ENCODE measurements around the gene ASXL3.

ASXL3 gene

DNA sequence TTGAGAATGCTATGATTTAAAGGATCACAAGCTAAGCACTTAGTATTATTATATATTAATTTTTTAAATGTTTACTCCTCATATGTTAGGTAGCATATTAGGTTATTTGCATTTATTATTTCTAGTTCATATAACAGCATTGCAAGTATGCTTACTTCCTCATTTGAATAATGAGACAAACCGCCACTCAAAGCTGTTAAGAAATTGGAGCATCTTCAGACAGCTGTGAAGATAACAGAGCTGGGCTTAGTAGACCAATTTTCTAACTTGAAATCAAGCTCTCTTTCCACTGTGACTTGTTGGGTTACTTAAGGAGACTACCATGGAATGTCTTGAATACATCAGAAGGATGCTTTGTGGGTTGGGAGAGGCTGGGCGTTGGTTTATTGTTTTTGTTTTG is 139.3 kb downstream of the ASXL3 start:
- no peak overlapping the region for H2AFZ ChIP-seq (ENCODE audit: low read depth, low read length, severe bottlenecking)
- H3K36me3 ChIP-seq (ENCODE audit: low read length), result no peaks in the 10 kb centered on the region
- no peak overlapping the region for H3K4me3 ChIP-seq (ENCODE audit: insufficient read depth, low read length, poor library complexity, severe bottlenecking)
- no peak overlapping the region for H3K27ac ChIP-seq (ENCODE audit: low read depth, low read length)
- H3K9ac ChIP-seq (ENCODE audit: low read length), result no peak overlapping the region
- no peaks in the 10 kb centered on the region for H3K9me3 ChIP-seq (ENCODE audit: insufficient read depth, low read length)
- no peaks in the 10 kb centered on the region for H3K79me2 ChIP-seq (ENCODE audit: insufficient read depth, low read length)
- TF ChIP-seq, protein P1, sequence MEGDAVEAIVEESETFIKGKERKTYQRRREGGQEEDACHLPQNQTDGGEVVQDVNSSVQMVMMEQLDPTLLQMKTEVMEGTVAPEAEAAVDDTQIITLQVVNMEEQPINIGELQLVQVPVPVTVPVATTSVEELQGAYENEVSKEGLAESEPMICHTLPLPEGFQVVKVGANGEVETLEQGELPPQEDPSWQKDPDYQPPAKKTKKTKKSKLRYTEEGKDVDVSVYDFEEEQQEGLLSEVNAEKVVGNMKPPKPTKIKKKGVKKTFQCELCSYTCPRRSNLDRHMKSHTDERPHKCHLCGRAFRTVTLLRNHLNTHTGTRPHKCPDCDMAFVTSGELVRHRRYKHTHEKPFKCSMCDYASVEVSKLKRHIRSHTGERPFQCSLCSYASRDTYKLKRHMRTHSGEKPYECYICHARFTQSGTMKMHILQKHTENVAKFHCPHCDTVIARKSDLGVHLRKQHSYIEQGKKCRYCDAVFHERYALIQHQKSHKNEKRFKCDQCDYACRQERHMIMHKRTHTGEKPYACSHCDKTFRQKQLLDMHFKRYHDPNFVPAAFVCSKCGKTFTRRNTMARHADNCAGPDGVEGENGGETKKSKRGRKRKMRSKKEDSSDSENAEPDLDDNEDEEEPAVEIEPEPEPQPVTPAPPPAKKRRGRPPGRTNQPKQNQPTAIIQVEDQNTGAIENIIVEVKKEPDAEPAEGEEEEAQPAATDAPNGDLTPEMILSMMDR (IDR thresholded peaks at IDR 0.05; ENCODE audit: insufficient read depth, low read length, poor library complexity, severe bottlenecking), result no peak
- no peak for TF ChIP-seq EZH2phosphoT487 (conservative IDR thresholded peaks at IDR 0.05; ENCODE audit: low read length)
- no peaks in the 10 kb centered on the region for H3K9me2 ChIP-seq (replicated peaks; ENCODE audit: insufficient read depth, low read length)
- H3F3A ChIP-seq (ENCODE audit: insufficient read depth), result no peaks in the 10 kb centered on the region
- no peaks in the 10 kb centered on the region for H4K20me1 ChIP-seq (ENCODE audit: low read depth, low read length)
- H3K4me2 ChIP-seq (ENCODE audit: low read depth, low read length, poor library complexity, severe bottlenecking), result no peak overlapping the region
- H3K27me3 ChIP-seq (ENCODE audit: low read length), result no peaks in the 10 kb centered on the region

DNA sequence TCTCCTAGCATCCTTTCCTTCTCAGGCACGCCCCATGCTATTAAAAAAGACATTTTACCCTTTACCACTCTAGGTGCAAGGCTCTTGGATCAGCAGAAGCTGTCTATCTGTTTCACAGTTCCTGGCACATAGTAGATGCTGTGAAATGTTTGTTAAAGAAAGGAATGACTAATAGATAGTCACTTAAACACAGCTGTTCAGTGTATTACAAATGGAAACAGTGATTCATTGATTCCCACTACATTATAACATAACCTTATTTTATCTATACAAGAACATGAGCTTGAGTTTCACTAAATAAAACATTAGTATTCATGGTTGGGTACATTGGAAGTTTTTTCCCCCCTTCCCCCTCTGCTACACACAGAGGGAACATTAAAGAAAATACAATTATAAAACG is 142.1 kb downstream of the ASXL3 start:
- Histone ChIP-seq H3K9ac (ENCODE audit: low read length) (no peak overlapping the region), H4K20me1 (ENCODE audit: low read depth, low read length) (no peaks in the 10 kb centered on the region), H3K27me3 (ENCODE audit: low read length) (no peaks in the 10 kb centered on the region), H3K27ac (ENCODE audit: low read depth, low read length) (no peak overlapping the region), H3K9me2 (replicated peaks; ENCODE audit: insufficient read depth, low read length) (no peaks in the 10 kb centered on the region), H3K79me2 (ENCODE audit: insufficient read depth, low read length) (no peaks in the 10 kb centered on the region), H2AFZ (ENCODE audit: low read depth, low read length, severe bottlenecking) (no peak overlapping the region), H3K4me2 (ENCODE audit: low read depth, low read length, poor library complexity, severe bottlenecking) (no peak overlapping the region), H3K36me3 (ENCODE audit: low read length) (no peaks in the 10 kb centered on the region), H3K9me3 (ENCODE audit: insufficient read depth, low read length) (no peaks in the 10 kb centered on the region), H3K4me3 (ENCODE audit: insufficient read depth, low read length, poor library complexity, severe bottlenecking) (no peak overlapping the region), H3F3A (ENCODE audit: insufficient read depth) (no peaks in the 10 kb centered on the region)
- TF ChIP-seq, protein P1 (IDR thresholded peaks at IDR 0.05; ENCODE audit: insufficient read depth, low read length, poor library complexity, severe bottlenecking), result no peak
- no peak for TF ChIP-seq EZH2phosphoT487 (conservative IDR thresholded peaks at IDR 0.05; ENCODE audit: low read length)

DNA sequence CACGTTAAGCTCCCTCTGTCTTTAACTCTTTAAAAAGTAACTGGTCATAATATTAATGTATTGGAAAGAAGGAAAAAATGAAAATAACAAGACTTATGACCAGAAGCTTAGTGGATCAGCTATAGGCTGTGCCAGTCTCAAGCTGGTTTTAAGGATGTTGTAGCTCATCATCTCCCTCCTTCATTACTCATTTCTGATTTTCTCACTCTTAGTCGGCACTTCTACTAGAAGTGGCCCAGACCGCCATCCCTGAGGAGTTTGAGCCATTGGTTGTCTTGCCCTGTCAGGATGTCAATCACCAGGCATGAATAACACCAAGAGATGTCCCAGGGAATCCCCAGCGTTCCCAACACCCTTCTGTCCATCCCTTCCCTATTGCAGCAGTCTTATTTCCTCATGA is 151.5 kb downstream of the ASXL3 start:
- H2AFZ ChIP-seq (ENCODE audit: low read depth, low read length, severe bottlenecking), result no peak overlapping the region
- no peaks in the 10 kb centered on the region; the same call in 1 of the 2 replicates for H3K27me3 ChIP-seq (ENCODE audit: low read length)
- TF ChIP-seq, protein P1 (IDR thresholded peaks at IDR 0.05; ENCODE audit: insufficient read depth, low read length, poor library complexity, severe bottlenecking), result no peak
- no peak for TF ChIP-seq EZH2phosphoT487 (conservative IDR thresholded peaks at IDR 0.05; ENCODE audit: low read length)
- H4K20me1 ChIP-seq (ENCODE audit: low read depth, low read length), result no peaks in the 10 kb centered on the region
- no peak overlapping the region for H3K27ac ChIP-seq (ENCODE audit: low read depth, low read length)
- H3F3A ChIP-seq (ENCODE audit: insufficient read depth), result no peaks in the 10 kb centered on the region
- no peaks in the 10 kb centered on the region for H3K79me2 ChIP-seq (ENCODE audit: insufficient read depth, low read length)
- no peaks in the 10 kb centered on the region for H3K9me2 ChIP-seq (replicated peaks; ENCODE audit: insufficient read depth, low read length)
- no peaks in the 10 kb centered on the region for H3K9me3 ChIP-seq (ENCODE audit: insufficient read depth, low read length)
- H3K36me3 ChIP-seq (ENCODE audit: low read length), result no peaks in the 10 kb centered on the region
- H3K4me3 ChIP-seq (ENCODE audit: insufficient read depth, low read length, poor library complexity, severe bottlenecking), result no peak overlapping the region
- H3K4me2 ChIP-seq (ENCODE audit: low read depth, low read length, poor library complexity, severe bottlenecking), result no peak overlapping the region
- no peak overlapping the region for H3K9ac ChIP-seq (ENCODE audit: low read length)
